Measurements from ENCODE around the gene IFI27L1. TPM values are rescaled to one million over a fixed set of nuclear protein-coding genes. Genes with fewer than 3 reads are reported as not detected.

IFI27L1 gene
- total and polyA plus RNA-seq, 4 donors: 13.7 to 21.8 (median 18.8) TPM

Other genes with a start within 250 kb of the IFI27L1 start
- not detected for gene FAM181A, start 154.0 kb upstream of the IFI27L1 start, total RNA-seq
- gene FAM181A, start 154.0 kb upstream of the IFI27L1 start, polyA plus RNA-seq: not detected
- 10 to 100 TPM; 53.3 to 57.0 TPM for gene ASB2, start 104.7 kb upstream of the IFI27L1 start, total RNA-seq
- gene ASB2, start 104.7 kb upstream of the IFI27L1 start, polyA plus RNA-seq: 10 to 100 TPM in 1 of 2 donors, 1 to 10 TPM in 1; 9.1 to 24.8 TPM
- gene CCDC197, start 84.0 kb upstream of the IFI27L1 start, total RNA-seq: under 1 TPM in 1 of 2 donors, not detected in 1; 0.60 TPM
- not detected for gene CCDC197, start 84.0 kb upstream of the IFI27L1 start, polyA plus RNA-seq
- under 1 TPM; 0.42 to 0.60 TPM for gene OTUB2, start 55.0 kb upstream of the IFI27L1 start, total RNA-seq
- gene OTUB2, start 55.0 kb upstream of the IFI27L1 start, polyA plus RNA-seq: not detected
- 100 to 1,000 TPM; 190 to 198 TPM for gene DDX24, start 108 bp upstream of the IFI27L1 start, total RNA-seq
- 100 to 1,000 TPM in 1 of 2 donors, 10 to 100 TPM in 1; 43.7 to 158 TPM for gene DDX24, start 108 bp upstream of the IFI27L1 start, polyA plus RNA-seq
- 100 to 1,000 TPM; 106 to 222 TPM for gene IFI27, start 29.4 kb downstream of the IFI27L1 start, total RNA-seq
- gene IFI27, start 29.4 kb downstream of the IFI27L1 start, polyA plus RNA-seq: 100 to 1,000 TPM in 1 of 2 donors, 10 to 100 TPM in 1; 42.4 to 107 TPM
- 10 to 100 TPM; 52.4 to 55.8 TPM for gene IFI27L2, start 48.3 kb downstream of the IFI27L1 start, total RNA-seq
- 100 to 1,000 TPM; 149 to 168 TPM for gene IFI27L2, start 48.3 kb downstream of the IFI27L1 start, polyA plus RNA-seq
- gene PPP4R4, start 93.0 kb downstream of the IFI27L1 start, total RNA-seq: under 1 TPM; 0.10 to 0.93 TPM
- under 1 TPM in 1 of 2 donors, not detected in 1; 0.08 TPM for gene PPP4R4, start 93.0 kb downstream of the IFI27L1 start, polyA plus RNA-seq
- gene SERPINA10, start 212.0 kb downstream of the IFI27L1 start, total RNA-seq: not detected
- gene SERPINA10, start 212.0 kb downstream of the IFI27L1 start, polyA plus RNA-seq: not detected
- not detected for gene SERPINA6, start 242.0 kb downstream of the IFI27L1 start, total RNA-seq
- not detected for gene SERPINA6, start 242.0 kb downstream of the IFI27L1 start, polyA plus RNA-seq